Stomach (tissue), 4 donors: ENCODE data around the gene COL24A1.

ENCODE experiments used
- CTCF ChIP-seq, 7 experiments: fragments of 450-650 bp in 4 of 7; fragments of 200-600 bp in 3 of 7; sonication (generic) in 3 of 7; IDR thresholded peaks; one replicate each; pipeline ENCODE4 v1.5.1; 2016 to 2019; ENCODE audit warnings: antibody characterized with exemption in 7 of 7, control low read depth in 2 of 7, mild to moderate bottlenecking in 1 of 7
- EP300 ChIP-seq: sonication (generic); formaldehyde crosslinking; IDR thresholded peaks from one replicate; pipeline ENCODE4 v1.6.1; 2017; ENCODE audit warnings: antibody characterized with exemption
- POLR2AphosphoS5 ChIP-seq, 3 donors: sonication (generic); formaldehyde crosslinking; IDR thresholded peaks; one replicate each; pipeline ENCODE4 v1.6.1; 2016; ENCODE audit warnings: antibody characterized with exemption in 3 of 3

GRCh38 chr1:85947186-85947585 lies 209.4 kb downstream of the COL24A1 start:
- TF ChIP-seq CTCF (IDR thresholded peaks at IDR 0.05) = no peak
- no peak for TF ChIP-seq POLR2AphosphoS5 (IDR thresholded peaks at IDR 0.05)
- no peak for TF ChIP-seq EP300
